HEK293 (cell line): Measurements from ENCODE around the gene GOLGA1.

Experiments
- CTCF ChIA-PET: fragments of 350-600 bp; formaldehyde crosslinking; extraction: SDS; loops from one replicate; lab custom pipeline; 2021; ENCODE audit warnings: antibody characterized with exemption; lab: Yijun Ruan, JAX
- POLR2A ChIA-PET: fragments of 300-600 bp; formaldehyde crosslinking; extraction: SDS; loops from one replicate; lab custom pipeline; 2020; ENCODE audit warnings: antibody characterized with exemption, inconsistent platforms; lab: Yijun Ruan, JAX
- H3K27ac ChIP-seq: fragments of 200-500 bp; sonication (Bioruptor generic); 2 replicates; pipeline ENCODE4 v1.5.1; 2014; ENCODE audit warnings: low read depth, low read length, control low read depth, inconsistent platforms; ENCODE audit errors: extremely low read depth
- H3K36me3 ChIP-seq, 2 experiments: fragments of 200-500 bp in 1 of 2; sonication (Bioruptor generic) in 1 of 2; 1 replicate in 1 of 2; 2 replicates in 1 of 2; pipeline ENCODE4 v1.5.1; 2014 to 2017; ENCODE audit warnings: inconsistent platforms in 2 of 2, low read length in 2 of 2; ENCODE audit not compliant: control insufficient read depth in 2 of 2, insufficient read depth in 1 of 2
- H3K4me1 ChIP-seq: fragments of 200-500 bp; sonication (Bioruptor generic); 2 replicates; pipeline ENCODE4 v1.5.1; 2014; ENCODE audit warnings: mild to moderate bottlenecking, low read length, inconsistent platforms; ENCODE audit not compliant: control insufficient read depth, insufficient read depth
- H3K4me3 ChIP-seq: 2 replicates; pipeline ENCODE4 v1.5.1; 2011; ENCODE audit warnings: low read depth, mild to moderate bottlenecking, control low read depth, low read length, moderate library complexity
- H3K9me3 ChIP-seq: fragments of 200-500 bp; sonication (Bioruptor generic); 2 replicates; pipeline ENCODE4 v1.5.1; 2014; ENCODE audit warnings: low read depth, low read length, inconsistent platforms; ENCODE audit not compliant: control insufficient read depth, insufficient read depth
- ATF2 ChIP-seq: fragments of 450-650 bp; formaldehyde crosslinking; IDR thresholded peaks from 2 replicates; pipeline ENCODE4 v1.5.1; 2016; ENCODE audit warnings: missing biosample characterization, missing genetic modification characterization, low read depth
- HOXA7 ChIP-seq: sonication (generic); formaldehyde crosslinking; IDR thresholded peaks from 2 replicates; pipeline ENCODE4 v1.8.1; 2022; ENCODE audit warnings: missing genetic modification reagents, borderline replicate concordance
- KLF10 ChIP-seq: fragments of 450-650 bp; IDR thresholded peaks from 2 replicates; pipeline ENCODE4 v1.5.1; 2018; ENCODE audit warnings: missing biosample characterization, mild to moderate bottlenecking, missing genetic modification characterization
- RBAK ChIP-seq: fragments of 450-650 bp; formaldehyde crosslinking; IDR thresholded peaks from 2 replicates; pipeline ENCODE4 v1.5.1; 2016; ENCODE audit warnings: missing biosample characterization, missing genetic modification characterization
- REPIN1 ChIP-seq: fragments of 450-650 bp; formaldehyde crosslinking; IDR thresholded peaks from 2 replicates; pipeline ENCODE4 v1.5.1; 2017; ENCODE audit warnings: missing biosample characterization, missing genetic modification characterization, low read depth
- SETDB1 ChIP-seq: IDR thresholded peaks from one replicate; pipeline ENCODE4 v1.6.1; 2017; ENCODE audit warnings: mild to moderate bottlenecking, low read length, moderate library complexity, mixed read lengths; ENCODE audit not compliant: insufficient read length
- ZBTB1 ChIP-seq: fragments of 450-650 bp; formaldehyde crosslinking; IDR thresholded peaks from 2 replicates; pipeline ENCODE4 v1.5.1; 2016; ENCODE audit warnings: missing biosample characterization, missing genetic modification characterization
- ZBTB11 ChIP-seq: fragments of 450-650 bp; formaldehyde crosslinking; conservative IDR thresholded peaks from 2 replicates; pipeline ENCODE4 v1.5.1; 2016; ENCODE audit warnings: low read depth, missing biosample characterization, missing genetic modification characterization
- ZBTB48 ChIP-seq: fragments of 450-650 bp; formaldehyde crosslinking; IDR thresholded peaks from 2 replicates; pipeline ENCODE4 v1.5.1; 2016; ENCODE audit warnings: missing biosample characterization, missing genetic modification characterization
- ZBTB49 ChIP-seq: fragments of 450-650 bp; formaldehyde crosslinking; IDR thresholded peaks from 2 replicates; pipeline ENCODE4 v1.5.1; 2016; ENCODE audit warnings: missing biosample characterization, missing genetic modification characterization, low read depth
- ZNF202 ChIP-seq: fragments of 450-650 bp; formaldehyde crosslinking; IDR thresholded peaks from 2 replicates; pipeline ENCODE4 v1.5.1; 2016; ENCODE audit warnings: missing biosample characterization, missing genetic modification characterization, borderline replicate concordance
- ZNF248 ChIP-seq: fragments of 450-650 bp; formaldehyde crosslinking; IDR thresholded peaks from 2 replicates; pipeline ENCODE4 v1.5.1; 2017; ENCODE audit warnings: missing biosample characterization, missing genetic modification characterization
- ZNF280D ChIP-seq: fragments of 450-650 bp; formaldehyde crosslinking; IDR thresholded peaks from 2 replicates; pipeline ENCODE4 v1.5.1; 2016; ENCODE audit warnings: missing biosample characterization, missing genetic modification characterization
- ZNF48 ChIP-seq: fragments of 450-650 bp; formaldehyde crosslinking; IDR thresholded peaks from 2 replicates; pipeline ENCODE4 v1.5.1; 2016; ENCODE audit warnings: missing biosample characterization, missing genetic modification characterization
- ZNF510 ChIP-seq: fragments of 450-650 bp; formaldehyde crosslinking; IDR thresholded peaks from 2 replicates; pipeline ENCODE4 v1.5.1; 2018; ENCODE audit warnings: mild to moderate bottlenecking, missing genetic modification characterization, missing biosample characterization; ENCODE audit not compliant: insufficient replicate concordance
- ZNF530 ChIP-seq: fragments of 450-650 bp; formaldehyde crosslinking; IDR thresholded peaks from 2 replicates; pipeline ENCODE4 v1.5.1; 2016; ENCODE audit warnings: low read depth, missing biosample characterization, missing genetic modification characterization
- ZNF654 ChIP-seq: fragments of 450-650 bp; formaldehyde crosslinking; IDR thresholded peaks from 2 replicates; pipeline ENCODE4 v1.5.1; 2016; ENCODE audit warnings: low read depth, missing biosample characterization, missing genetic modification characterization
- ZNF776 ChIP-seq: fragments of 450-650 bp; formaldehyde crosslinking; IDR thresholded peaks from 2 replicates; pipeline ENCODE4 v1.5.0; 2017; ENCODE audit warnings: missing biosample characterization, missing genetic modification characterization, borderline replicate concordance

GOLGA1 gene

GRCh38 chr9:124849801-124850200 is 91.1 kb downstream of the GOLGA1 start:
- no peaks in the 10 kb centered on the region for H3K36me3 ChIP-seq
- H3K9me3 ChIP-seq = no peaks in the 10 kb centered on the region
- TF ChIP-seq RBAK (no peak), ZNF530 (tag by site-specific recombination) (no peak), ATF2 (tag by site-specific recombination) (no peak), ZBTB11 (tag by site-specific recombination) (no peak), ZNF280D (no peak), ZBTB49 (no peak), ZBTB1 (tag by site-specific recombination) (no peak), ZNF248 (no peak), ZNF654 (tag by site-specific recombination) (no peak), ZNF202 (no peak), ZNF510 (tag by site-specific recombination) (no peak), KLF10 (tag by site-specific recombination) (no peak), ZNF48 (tag by site-specific recombination) (no peak), SETDB1 (no peak), REPIN1 (tag by site-specific recombination) (no peak), ZNF776 (tag by site-specific recombination) (no peak), HOXA7 (CRISPR knock-in tag) (no peak), ZBTB48 (tag by site-specific recombination) (no peak)
- POLR2A ChIA-PET = interaction anchor here (1.5 to 10.0 kb wide), 2 partner anchors 16 to 75 kb away, joined by 3 to 201 read pairs; partner anchors contain the start of genes NR6A1 and OLFML2A
- no peak overlapping the region for H3K4me3 ChIP-seq
- H3K4me1 ChIP-seq = no peaks in the 10 kb centered on the region
- CTCF ChIA-PET = interaction anchor here (1.0 to 31.1 kb wide), 5 partner anchors 10 to 233 kb away, joined by 3 to 1257 read pairs (median 10); partner anchors contain the start of genes NR6A1 and OLFML2A
- no peak overlapping the region for H3K27ac ChIP-seq
